HFFc6 (cell line): Measurements from ENCODE around the gene UBL4A. TPM values are rescaled to one million over a fixed set of nuclear protein-coding genes. Genes with fewer than 3 reads are reported as not detected.

Source experiments
- DNase-seq: peaks from one replicate; pipeline ENCODE4 v3.0.0-alpha.2; 2018
- H3K27ac Mint-ChIP-seq: 2 replicates; pipeline ENCODE4 v1.8.0; 2020; ENCODE audit warnings: mild to moderate bottlenecking, mixed read lengths
- H3K27me3 Mint-ChIP-seq: 2 replicates; pipeline ENCODE4 v1.8.0; 2021; ENCODE audit warnings: mild to moderate bottlenecking, moderate library complexity, mixed read lengths; ENCODE audit not compliant: insufficient read depth
- H3K36me3 Mint-ChIP-seq: 2 replicates; pipeline ENCODE4 v1.8.0; 2021; ENCODE audit warnings: low read depth, mixed read lengths
- H3K4me1 Mint-ChIP-seq: 2 replicates; pipeline ENCODE4 v1.8.0; 2020; ENCODE audit warnings: low read depth, mixed read lengths
- H3K4me3 Mint-ChIP-seq: 2 replicates; pipeline ENCODE4 v1.8.0; 2020; ENCODE audit warnings: mild to moderate bottlenecking, moderate library complexity, mixed read lengths
- H3K9me3 Mint-ChIP-seq: 2 replicates; pipeline ENCODE4 v1.8.0; 2020; ENCODE audit warnings: mild to moderate bottlenecking, mixed read lengths
- CTCF ChIP-seq: fragments of 200-600 bp; sonication (generic); IDR thresholded peaks from 2 replicates; pipeline ENCODE4 v1.5.0; 2021; ENCODE audit warnings: antibody characterized with exemption, mild to moderate bottlenecking
- total RNA-seq, 6 experiments: library from RNA; stranded (reverse); fragmentation: NEBNext Ultra II Directional; extraction: Animal tissue kit (Norgen Biotek cat#: 25700); gene quantifications; 2 replicates in 1 of 6; 3 replicates in 5 of 6; pipeline ENCODE4 v1.2.3, GENCODE V29; 2021

Gene UBL4A
- total RNA-seq, 6 experiments from 2014 or later = 26.7 to 31.6 (median 29.7) TPM

- no peak for DNase-seq
- Mint-ChIP-seq H3K36me3 (peaks cover 7% of the 10 kb centered on the region; the same call in 1 of the 2 replicates), H3K4me3 (peak within 1 kb of the TSS; percentile 92), H3K27ac (peak within 1 kb of the TSS; percentile 90), H3K9me3 (no peaks in the 10 kb centered on the region), H3K4me1 (0 out of 2 replicates have a peak, but pooled peaks cover 5% of the 10 kb centered on the region), H3K27me3 (peaks cover 5% of the 10 kb centered on the region)
- no peak for TF ChIP-seq CTCF
Observed at GRCh38 chrX:154458116-154458953, 28.1 kb downstream of the UBL4A start, which contains the start of gene PLXNA3. Gene PLXNA3 (plus strand): TSS chrX:154458281. CDS start chrX:154460184, 1,903 bp downstream.

DNA sequence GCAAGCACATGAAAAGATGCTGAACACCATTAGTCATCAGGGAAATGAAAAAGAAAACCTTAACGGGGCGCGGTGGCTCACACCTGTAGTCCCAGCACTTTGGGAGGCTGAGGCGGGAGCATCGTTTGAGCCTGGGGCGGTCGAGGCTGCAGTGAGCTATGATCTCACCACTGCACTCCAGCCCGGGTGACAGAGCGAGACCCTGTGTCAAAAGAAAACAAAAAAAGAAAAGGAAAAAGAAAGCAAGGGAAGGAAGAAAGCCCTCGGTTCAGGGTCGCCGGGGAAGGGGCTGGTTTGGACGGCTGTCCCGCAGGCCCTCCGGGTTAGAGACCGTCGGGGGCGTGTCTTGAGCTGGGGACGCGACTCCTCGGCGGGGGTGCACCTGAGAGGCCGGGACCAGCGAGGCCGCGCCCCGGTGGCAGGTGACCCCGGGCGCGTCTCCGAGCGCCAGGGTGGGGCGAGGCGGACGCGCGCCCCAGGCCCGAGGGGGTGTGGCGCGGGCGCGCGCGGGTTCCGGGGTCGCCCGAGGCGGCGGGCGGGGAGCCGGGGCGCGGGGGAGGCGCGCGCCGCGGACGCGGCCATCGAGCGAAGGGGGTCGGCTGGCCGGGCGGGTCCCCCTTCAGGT, 28.8 kb downstream of the UBL4A start:
- H3K4me3 Mint-ChIP-seq = peak overlapping the region; percentile 92
- no peak for DNase-seq
- H3K27me3 Mint-ChIP-seq = peaks cover 5% of the 10 kb centered on the region
- H3K9me3 Mint-ChIP-seq = no peaks in the 10 kb centered on the region
- H3K27ac Mint-ChIP-seq = peak overlapping the region; percentile 90
- peaks cover 7% of the 10 kb centered on the region; the same call in 1 of the 2 replicates for H3K36me3 Mint-ChIP-seq
- H3K4me1 Mint-ChIP-seq = 0 out of 2 replicates have a peak, but pooled peaks cover 5% of the 10 kb centered on the region
- no peak for TF ChIP-seq CTCF

- H3K4me3 Mint-ChIP-seq = no peak overlapping the region
- no peak overlapping the region for H3K27ac Mint-ChIP-seq
- H3K4me1 Mint-ChIP-seq = 0 out of 2 replicates have a peak, but pooled peaks cover 5% of the 10 kb centered on the region
- peaks cover 3% of the 10 kb centered on the region; the same call in 1 of the 2 replicates for H3K27me3 Mint-ChIP-seq
- DNase-seq = no peak
- peaks cover 7% of the 10 kb centered on the region; the same call in 1 of the 2 replicates for H3K36me3 Mint-ChIP-seq
- no peaks in the 10 kb centered on the region for H3K9me3 Mint-ChIP-seq
- TF ChIP-seq CTCF = no peak
Observed at GRCh38 chrX:154452823-154453222, 33.6 kb downstream of the UBL4A start.

DNA sequence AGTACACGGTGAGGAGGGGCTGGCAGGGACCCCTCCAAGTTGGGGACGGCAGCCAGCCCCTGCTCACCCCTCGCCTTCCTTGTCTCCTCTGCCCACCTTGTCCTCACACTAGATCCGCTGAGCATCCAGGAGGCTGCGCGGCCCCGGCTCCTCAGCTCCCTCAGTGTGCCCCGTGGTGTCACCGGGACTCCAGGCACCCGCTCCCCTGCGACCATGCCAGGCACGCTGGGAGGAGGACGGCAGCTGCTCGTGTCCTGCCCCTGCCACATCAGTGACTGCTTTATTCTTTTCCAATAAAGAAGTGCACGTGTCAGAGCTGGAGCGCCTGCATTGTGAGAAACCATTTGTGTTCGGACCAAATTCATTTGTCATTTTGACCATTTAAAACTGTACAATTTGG, 36.1 kb downstream of the UBL4A start:
- Mint-ChIP-seq H3K27me3 (peaks cover 2% of the 10 kb centered on the region; the same call in 1 of the 2 replicates), H3K4me1 (peaks cover 6% of the 10 kb centered on the region; the same call in 1 of the 2 replicates), H3K9me3 (no peaks in the 10 kb centered on the region), H3K36me3 (peaks cover 7% of the 10 kb centered on the region; the same call in 1 of the 2 replicates), H3K27ac (no peak overlapping the region), H3K4me3 (no peak overlapping the region)
- no peak for DNase-seq
- TF ChIP-seq CTCF = no peak

DNA sequence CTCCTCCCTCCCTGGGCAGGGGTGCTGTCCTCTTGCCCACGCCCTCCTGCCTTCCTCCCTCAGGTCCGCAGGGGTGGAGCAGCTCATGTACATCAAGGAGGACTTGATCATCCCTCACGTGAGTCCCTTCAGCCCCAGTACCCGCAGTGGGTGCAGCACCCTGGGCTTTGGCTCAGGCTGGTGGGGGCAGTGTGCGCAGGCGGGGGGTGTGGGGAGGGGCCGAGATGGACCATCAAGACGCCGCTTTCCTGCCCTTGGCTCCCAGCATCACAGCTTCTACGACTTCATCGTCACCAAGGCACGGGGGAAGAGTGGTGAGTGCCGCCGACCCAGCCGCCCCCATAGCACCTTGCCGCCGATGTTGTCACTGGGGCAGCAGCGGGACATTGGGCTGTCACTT, 36.8 kb downstream of the UBL4A start:
- Mint-ChIP-seq H3K4me1 (peaks cover 6% of the 10 kb centered on the region; the same call in 1 of the 2 replicates), H3K36me3 (peaks cover 5% of the 10 kb centered on the region; the same call in 1 of the 2 replicates), H3K27me3 (peaks cover under 1% of the 10 kb centered on the region; the same call in 1 of the 2 replicates), H3K27ac (no peak overlapping the region), H3K9me3 (no peaks in the 10 kb centered on the region), H3K4me3 (no peak overlapping the region)
- TF ChIP-seq CTCF = no peak
- DNase-seq = no peak
